Nephron progenitor cell (in vitro differentiated cells): Measurements from ENCODE around the gene EFNA2.

ENCODE experiments used
- DNase-seq: peaks from one replicate; pipeline ENCODE4 v3.0.0; 2021
- H3K27ac Mint-ChIP-seq: 2 replicates; pipeline ENCODE4 v1.8.0; 2021; ENCODE audit warnings: mild to moderate bottlenecking, moderate library complexity, mixed read lengths
- H3K27me3 Mint-ChIP-seq: 2 replicates; pipeline ENCODE4 v1.8.0; 2021; ENCODE audit warnings: mild to moderate bottlenecking, low read depth, mixed read lengths; ENCODE audit not compliant: poor library complexity
- H3K36me3 Mint-ChIP-seq: 2 replicates; pipeline ENCODE4 v1.8.0; 2021; ENCODE audit warnings: low read depth, mixed read lengths
- H3K4me1 Mint-ChIP-seq: 2 replicates; pipeline ENCODE4 v1.8.0; 2021; ENCODE audit warnings: mixed read lengths
- H3K4me3 Mint-ChIP-seq: 2 replicates; pipeline ENCODE4 v1.8.0; 2021; ENCODE audit warnings: mild to moderate bottlenecking, moderate library complexity, mixed read lengths
- H3K9me3 Mint-ChIP-seq: 2 replicates; pipeline ENCODE4 v1.8.0; 2021; ENCODE audit warnings: mild to moderate bottlenecking, moderate library complexity, mixed read lengths
- TF ChIP-seq, protein P1 (sequence below): fragments of 200-600 bp; sonication (generic); IDR thresholded peaks from 2 replicates; pipeline ENCODE4 v1.5.0; 2021; ENCODE audit warnings: antibody characterized with exemption

EFNA2 gene

GRCh38 chr19:1293782-1294604, 8.3 kb downstream of the EFNA2 start:
- Mint-ChIP-seq H3K27me3 (peaks cover 8% of the 10 kb centered on the region), H3K4me1 (peaks cover 13% of the 10 kb centered on the region), H3K4me3 (no peak overlapping the region), H3K36me3 (peaks cover 6% of the 10 kb centered on the region), H3K27ac (no peak overlapping the region), H3K9me3 (no peaks in the 10 kb centered on the region)
- DNase-seq, result no peak
- TF ChIP-seq, protein P1, sequence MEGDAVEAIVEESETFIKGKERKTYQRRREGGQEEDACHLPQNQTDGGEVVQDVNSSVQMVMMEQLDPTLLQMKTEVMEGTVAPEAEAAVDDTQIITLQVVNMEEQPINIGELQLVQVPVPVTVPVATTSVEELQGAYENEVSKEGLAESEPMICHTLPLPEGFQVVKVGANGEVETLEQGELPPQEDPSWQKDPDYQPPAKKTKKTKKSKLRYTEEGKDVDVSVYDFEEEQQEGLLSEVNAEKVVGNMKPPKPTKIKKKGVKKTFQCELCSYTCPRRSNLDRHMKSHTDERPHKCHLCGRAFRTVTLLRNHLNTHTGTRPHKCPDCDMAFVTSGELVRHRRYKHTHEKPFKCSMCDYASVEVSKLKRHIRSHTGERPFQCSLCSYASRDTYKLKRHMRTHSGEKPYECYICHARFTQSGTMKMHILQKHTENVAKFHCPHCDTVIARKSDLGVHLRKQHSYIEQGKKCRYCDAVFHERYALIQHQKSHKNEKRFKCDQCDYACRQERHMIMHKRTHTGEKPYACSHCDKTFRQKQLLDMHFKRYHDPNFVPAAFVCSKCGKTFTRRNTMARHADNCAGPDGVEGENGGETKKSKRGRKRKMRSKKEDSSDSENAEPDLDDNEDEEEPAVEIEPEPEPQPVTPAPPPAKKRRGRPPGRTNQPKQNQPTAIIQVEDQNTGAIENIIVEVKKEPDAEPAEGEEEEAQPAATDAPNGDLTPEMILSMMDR, result no peak

DNA sequence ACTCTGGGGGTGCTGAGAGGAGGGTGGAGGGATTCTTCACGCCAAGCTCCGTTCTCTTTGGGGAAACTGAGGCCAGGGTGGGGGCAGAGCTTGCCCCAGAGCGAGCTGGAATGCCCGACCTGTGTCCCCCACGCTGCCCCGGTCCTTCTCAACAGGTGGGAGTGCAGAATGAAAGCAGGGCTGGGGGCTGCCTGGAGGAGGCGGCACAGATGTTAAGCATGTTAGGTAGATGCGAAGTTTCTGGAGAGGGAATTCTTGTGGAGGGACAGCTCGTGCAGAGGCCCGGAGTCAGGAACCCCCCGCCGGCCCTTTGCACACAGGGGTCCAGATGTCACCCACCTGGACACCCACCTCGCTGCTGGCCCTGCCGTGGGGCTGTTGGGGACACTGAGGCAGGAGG, 9.0 kb downstream of the EFNA2 start:
- Mint-ChIP-seq H3K27me3 (peaks cover 8% of the 10 kb centered on the region), H3K9me3 (no peaks in the 10 kb centered on the region), H3K4me3 (no peak overlapping the region), H3K36me3 (peaks cover 6% of the 10 kb centered on the region), H3K4me1 (peaks cover 13% of the 10 kb centered on the region), H3K27ac (no peak overlapping the region)
- TF ChIP-seq, protein P1, result no peak
- DNase-seq, result no peak

DNA sequence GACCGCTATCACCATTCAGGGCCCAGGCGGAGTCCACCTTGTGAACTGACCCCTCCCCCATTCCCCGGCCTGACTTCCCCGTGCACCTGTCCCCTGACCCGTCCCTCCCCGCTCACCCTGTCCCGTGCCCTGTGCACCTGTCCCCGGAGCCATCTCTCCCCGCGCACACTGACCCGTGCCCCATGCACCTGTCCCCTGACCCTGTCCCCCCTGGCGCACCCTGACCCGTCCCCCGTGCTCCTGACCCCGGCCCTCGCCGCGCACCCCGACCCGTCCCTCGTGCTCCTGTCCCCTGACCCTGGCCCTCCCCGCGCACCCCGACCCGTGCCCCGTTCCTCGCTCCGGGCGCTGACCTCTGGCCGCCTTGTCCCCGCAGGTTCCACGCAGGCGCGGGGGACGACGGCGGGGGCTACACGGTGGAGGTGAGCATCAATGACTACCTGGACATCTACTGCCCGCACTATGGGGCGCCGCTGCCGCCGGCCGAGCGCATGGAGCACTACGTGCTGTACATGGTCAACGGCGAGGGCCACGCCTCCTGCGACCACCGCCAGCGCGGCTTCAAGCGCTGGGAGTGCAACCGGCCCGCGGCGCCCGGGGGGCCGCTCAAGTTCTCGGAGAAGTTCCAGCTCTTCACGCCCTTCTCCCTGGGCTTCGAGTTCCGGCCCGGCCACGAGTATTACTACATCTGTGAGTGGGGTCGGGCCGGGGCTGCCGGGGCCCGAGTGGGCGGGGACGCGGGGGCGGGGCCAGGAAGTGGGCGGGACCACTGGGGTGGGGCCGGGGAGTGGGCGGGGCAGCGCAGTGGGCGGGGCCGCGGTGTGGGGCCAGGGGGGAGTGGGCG, 9.7 kb downstream of the EFNA2 start:
- Mint-ChIP-seq H3K27me3 (peaks cover 8% of the 10 kb centered on the region), H3K4me1 (peaks cover 13% of the 10 kb centered on the region), H3K4me3 (no peak overlapping the region), H3K27ac (no peak overlapping the region), H3K36me3 (peaks cover 6% of the 10 kb centered on the region), H3K9me3 (no peaks in the 10 kb centered on the region)
- peak; percentile 82 for DNase-seq
- TF ChIP-seq, protein P1, result no peak

DNA sequence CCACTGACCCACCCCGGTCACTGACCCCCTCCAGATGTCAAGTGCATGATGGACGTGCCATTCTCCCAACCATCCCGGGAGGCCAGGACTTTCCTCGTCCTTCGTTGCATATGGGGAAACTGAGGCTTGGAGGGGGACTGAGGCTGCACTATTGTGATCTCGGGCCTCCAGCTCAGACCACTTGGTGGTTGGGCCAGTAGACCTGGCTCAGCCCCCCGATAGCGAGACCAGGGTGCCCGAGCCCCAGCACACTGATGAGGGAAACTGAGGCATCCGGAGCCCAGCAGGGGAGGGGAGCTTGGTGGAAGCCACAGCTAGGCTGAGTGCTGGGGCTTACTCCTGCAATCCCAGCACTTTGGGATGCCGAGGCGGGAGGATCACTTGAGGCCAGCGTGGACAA, 10.4 kb downstream of the EFNA2 start:
- Mint-ChIP-seq H3K4me1 (peaks cover 18% of the 10 kb centered on the region), H3K4me3 (no peak overlapping the region), H3K27me3 (peaks cover 8% of the 10 kb centered on the region), H3K36me3 (peaks cover 11% of the 10 kb centered on the region), H3K9me3 (no peaks in the 10 kb centered on the region), H3K27ac (no peak overlapping the region)
- TF ChIP-seq, protein P1, result no peak
- no peak for DNase-seq

GRCh38 chr19:1296575-1297271, 11.1 kb downstream of the EFNA2 start:
- no peak for DNase-seq
- TF ChIP-seq, protein P1, result no peak
- peaks cover 8% of the 10 kb centered on the region for H3K27me3 Mint-ChIP-seq
- no peak overlapping the region for H3K4me3 Mint-ChIP-seq
- H3K27ac Mint-ChIP-seq, result no peak overlapping the region
- no peaks in the 10 kb centered on the region for H3K9me3 Mint-ChIP-seq
- peaks cover 18% of the 10 kb centered on the region for H3K4me1 Mint-ChIP-seq
- H3K36me3 Mint-ChIP-seq, result peaks cover 11% of the 10 kb centered on the region
